HepG2 (cell line): ENCODE results near the gene KAT6B. TPM values are rescaled to one million over a fixed set of nuclear protein-coding genes. Genes with fewer than 3 reads are reported as not detected.
"Not testable (repeated sequence)": the region's sequence is repeated elsewhere in the genome, so short reads cannot be mapped to it uniquely, and the experiment has no call there.

ENCODE experiments used
- ATAC-seq: fragments of 200-7000 bp; cut with Tn5 transposase; 3 replicates; pipeline ENCODE4 v1.9.1; 2020; ENCODE audit warnings: mild to moderate bottlenecking, moderate library complexity
- BruUV-seq: library from RNA; stranded (reverse); fragments of 400-500 nt; replicated peaks from 2 replicates; lab custom pipeline; 2021; lab: Mats Ljungman, UMichigan
- CTCF ChIA-PET: fragments of 300-600 bp; formaldehyde crosslinking; extraction: SDS; loops from one replicate; lab custom pipeline; 2021; ENCODE audit warnings: low total read pairs, inconsistent platforms, low intra/inter-chr PET ratio; lab: Yijun Ruan, JAX
- POLR2A ChIA-PET: fragments of 350-600 bp; sonication (Branson Sonifier 250); formaldehyde crosslinking; loops from one replicate; lab custom pipeline; 2020; ENCODE audit warnings: antibody characterized with exemption, inconsistent platforms; lab: Yijun Ruan, JAX
- DNase-seq: peaks from one replicate; pipeline ENCODE4 v3.0.0-alpha.2; 2015; ENCODE audit warnings: low spot score
- FAIRE-seq: peaks from 3 replicates; lab custom pipeline; 2011; peaks lifted over from hg19 to GRCh38; lab: Jason Lieb, UNC
- H2AFZ ChIP-seq: one replicate; pipeline ENCODE4 v1.6.1; 2011; ENCODE audit warnings: low read length, inconsistent platforms
- H3K27ac ChIP-seq: fragments of 300-600 bp; 3 replicates; pipeline ENCODE4 v1.8.0; 2011; ENCODE audit warnings: mixed run types, mild to moderate bottlenecking, mixed read lengths, low read length, inconsistent platforms; ENCODE audit not compliant: insufficient read depth; ENCODE audit errors: extremely low read length
- H3K27me3 ChIP-seq, 2 experiments: fragments of 200-600 bp in 1 of 2; 2 replicates in 1 of 2; 3 replicates in 1 of 2; pipeline versions ENCODE4 v1.6.0 to v1.8.0; 2011; ENCODE audit warnings: low read length in 2 of 2, mild to moderate bottlenecking in 2 of 2, moderate library complexity in 2 of 2, inconsistent platforms in 1 of 2; ENCODE audit not compliant: insufficient read depth in 2 of 2, control insufficient read depth in 1 of 2
- H3K36me3 ChIP-seq, 2 experiments: fragments of 200-600 bp in 1 of 2; replicated peaks in 1 of 2; 2 replicates in 1 of 2; 3 replicates in 1 of 2; pipeline versions ENCODE4 v1.5.1 to v1.8.0; 2011; ENCODE audit warnings: low read length in 2 of 2, inconsistent platforms in 1 of 2; ENCODE audit not compliant: insufficient read depth in 2 of 2, control insufficient read depth in 1 of 2
- H3K4me1 ChIP-seq: 2 replicates; pipeline ENCODE4 v1.5.1; 2012; ENCODE audit warnings: low read length, inconsistent platforms; ENCODE audit not compliant: insufficient read depth
- H3K4me2 ChIP-seq: 2 replicates; pipeline ENCODE4 v1.6.0; 2011; ENCODE audit warnings: low read depth, low read length, inconsistent platforms
- H3K4me3 ChIP-seq, 3 experiments: fragments of 200-600 bp in 1 of 3; sonication (generic), shearing (Covaris generic) in 1 of 3; replicated peaks in 1 of 3; 2 replicates each; pipeline ENCODE4 v1.5.1; 2011 to 2016; ENCODE audit warnings: low read length in 3 of 3, inconsistent platforms in 2 of 3, low read depth in 2 of 3, mild to moderate bottlenecking in 2 of 3, control low read depth in 1 of 3, mixed read lengths in 1 of 3; ENCODE audit not compliant: insufficient read depth in 1 of 3
- H3K79me2 ChIP-seq: one replicate; pipeline ENCODE4 v1.6.1; 2011; ENCODE audit warnings: low read length, inconsistent platforms; ENCODE audit not compliant: insufficient read depth
- H3K9ac ChIP-seq: 2 replicates; pipeline ENCODE4 v1.6.0; 2011; ENCODE audit warnings: mild to moderate bottlenecking, low read depth, low read length, inconsistent platforms; ENCODE audit not compliant: insufficient read depth
- H3K9me3 ChIP-seq: 2 replicates; pipeline ENCODE4 v1.5.1; 2012; ENCODE audit warnings: mild to moderate bottlenecking, low read length
- H4K20me1 ChIP-seq: 2 replicates; pipeline ENCODE4 v1.6.0; 2011; ENCODE audit warnings: inconsistent platforms, mild to moderate bottlenecking, low read length, moderate library complexity; ENCODE audit not compliant: insufficient read depth
- GABPA ChIP-seq, 2 experiments: IDR thresholded peaks; 2 replicates each; pipeline ENCODE4 v1.6.1; 2011 to 2016; ENCODE audit warnings: low read depth in 2 of 2, low read length in 1 of 2, missing biosample characterization in 1 of 2, missing genetic modification characterization in 1 of 2
- GABPB1 ChIP-seq: IDR thresholded peaks from 2 replicates; pipeline ENCODE4 v1.6.1; 2016; ENCODE audit warnings: mild to moderate bottlenecking, missing genetic modification reagents, moderate library complexity, missing compliant biosample characterization
- HCFC1 ChIP-seq: fragments of 150-350 bp; IDR thresholded peaks from 2 replicates; pipeline ENCODE4 v1.6.1; 2014; ENCODE audit warnings: low read depth, low read length
- JUND ChIP-seq: sonication (generic); formaldehyde crosslinking; IDR thresholded peaks from 2 replicates; pipeline ENCODE4 v1.8.0; 2022; ENCODE audit warnings: mild to moderate bottlenecking, missing genetic modification reagents
- KLF11 ChIP-seq: IDR thresholded peaks from 2 replicates; pipeline ENCODE4 v1.6.1; 2016; ENCODE audit warnings: missing compliant biosample characterization
- PAWR ChIP-seq: sonication (generic); formaldehyde crosslinking; IDR thresholded peaks from 2 replicates; pipeline ENCODE4 v1.4.0; 2020; ENCODE audit warnings: missing genetic modification reagents, mild to moderate bottlenecking, borderline replicate concordance
- THAP11 ChIP-seq: IDR thresholded peaks from 2 replicates; pipeline ENCODE4 v1.6.1; 2016; ENCODE audit warnings: missing biosample characterization, missing genetic modification reagents
- ZNF143 ChIP-seq: sonication (generic); formaldehyde crosslinking; IDR thresholded peaks from 2 replicates; pipeline ENCODE4 v1.4.0; 2020; ENCODE audit warnings: missing genetic modification reagents
- ZNF687 ChIP-seq: sonication (generic); formaldehyde crosslinking; IDR thresholded peaks from 2 replicates; pipeline ENCODE4 v1.5.1; 2020; ENCODE audit warnings: mild to moderate bottlenecking, missing genetic modification reagents, moderate library complexity
- WGBS: methylation state at CpG from one replicate; pipeline ENCODE4 v1.1.6; 2017; ENCODE audit warnings: low lambda C conversion rate; 5-methylcytosine and 5-hydroxymethylcytosine counted together
- in situ Hi-C: cut with HindIII; loops from 2 replicates; pipeline ENCODE4 v1.10.0; 2017; ENCODE audit warnings: low pct_unique_long_range_greater_than_20kb; ENCODE audit not compliant: extremely low pct_ligation_motif_present
- intact Hi-C: fragments of 100-400 bp; cut with micrococcal nuclease; formaldehyde crosslinking; loops from one replicate; pipeline ENCODE4 v1.10.0; 2022; ENCODE audit not compliant: unreplicated experiment
- polyA plus RNA-seq, 8 experiments: library from polyadenylated mRNA; depleted of rRNA in 3 of 8; stranded (reverse) in 7 of 8; unstranded in 1 of 8; fragments of >200 nt; fragmentation: Illumina TruSeq in 4 of 8; extraction: Trizol in 4 of 8; gene quantifications; 2 replicates each; pipeline versions ENCODE4 v1.2.1 to v1.2.3, GENCODE V29; 2011 to 2016; ENCODE audit warnings: low read depth in 4 of 8, missing spikeins in 1 of 8, mixed read lengths in 1 of 8; ENCODE audit not compliant: insufficient read depth in 1 of 8
- total RNA-seq, 5 experiments: library from RNA; depleted of rRNA; stranded (reverse); fragments of >200 nt; fragmentation: Illumina TruSeq; extraction: Trizol; gene quantifications; 2 replicates each; pipeline ENCODE4 v1.2.3, GENCODE V29; 2016; ENCODE audit warnings: low read depth in 1 of 5

KAT6B gene
- total and polyA plus RNA-seq, 2 of the 13 experiments (the other 11 are each of a cell fraction or from before 2014, with no cell fraction given) = 3.0 to 9.5 TPM

- 3% methylated on average over 2 of the region's 2 CpGs for WGBS
- H4K20me1 ChIP-seq, H3K79me2 ChIP-seq, FAIRE-seq, H3K27ac ChIP-seq, intact Hi-C loops, BruUV-seq, POLR2A ChIA-PET, H3K36me3 ChIP-seq, H3K27me3 ChIP-seq, H3K4me2 ChIP-seq, CTCF ChIA-PET, H2AFZ ChIP-seq, in situ Hi-C loops, H3K9ac ChIP-seq, DNase-seq, H3K4me3 ChIP-seq, H3K9me3 ChIP-seq, ATAC-seq, H3K4me1 ChIP-seq: not testable (repeated sequence)
Observed at GRCh38 chr10:75055896-75056406, 229.6 kb downstream of the KAT6B start.

- POLR2A ChIA-PET = no interaction called here
- ATAC-seq (peak; percentile 23; the same call in 1 of the 3 replicates), DNase-seq (no peak), FAIRE-seq (no peak)
- 33% methylated on average over 3 of the region's 4 CpGs for WGBS
- no peak overlapping the region for H3K9ac ChIP-seq
- no peaks in the 10 kb centered on the region for H3K36me3 ChIP-seq
- no peaks in the 10 kb centered on the region for H3K9me3 ChIP-seq
- TF ChIP-seq JUND (CRISPR knock-in tag) = no peak
- TF ChIP-seq HCFC1 = peak; percentile 32; the same call in 1 of the 2 replicates
- no peak for TF ChIP-seq PAWR
- TF ChIP-seq THAP11 (CRISPR knock-in tag) = peak; percentile 95
- no peak for TF ChIP-seq KLF11 (CRISPR knock-in tag)
- TF ChIP-seq ZNF143 = peak; percentile 85
- TF ChIP-seq GABPA (IDR thresholded peaks at IDR 0.05; ENCODE audit: low read depth, low read length) = no peak
- 0 out of 2 replicates have a peak, but pooled peaks have one; percentile 47 for TF ChIP-seq GABPA (CRISPR knock-in tag; IDR thresholded peaks at IDR 0.05; ENCODE audit: low read depth)
- TF ChIP-seq ZNF687 (CRISPR knock-in tag) = 0 out of 2 replicates have a peak, but pooled peaks have one; percentile 13
- TF ChIP-seq GABPB1 (CRISPR knock-in tag) = peak; percentile 34; the same call in 1 of the 2 replicates
- TF ChIP-seq, all 625 proteins: peak for 6
- Histone ChIP-seq H4K20me1 (no peaks in the 10 kb centered on the region), H3K4me1 (peaks cover 10% of the 10 kb centered on the region; the same call in 1 of the 2 replicates), H3K4me3 (peak overlapping the region in 2 of 3 experiments; percentile 15 to 26; a peak in 3 of 6 replicates), H3K27me3 (no peaks in the 10 kb centered on the region; a peak in 1 of 5 replicates), H3K79me2 (no peaks in the 10 kb centered on the region), H3K27ac (no peak overlapping the region), H3K4me2 (peak overlapping the region; percentile 62), H2AFZ (no peak overlapping the region)
- BruUV-seq = no TSS peak
- intact Hi-C loops = no loop called here
- CTCF ChIA-PET = no interaction called here
- in situ Hi-C loops = no loop called here
Observed at GRCh38 chr10:75057680-75058079, 231.3 kb downstream of the KAT6B start.
